SK-N-SH (cell line): ENCODE data around the gene FAM53C. TPM values are rescaled to one million over a fixed set of nuclear protein-coding genes. Genes with fewer than 3 reads are reported as not detected.

Experiments
- CTCF ChIA-PET: fragments of 300-600, 350-600 bp; formaldehyde crosslinking; extraction: SDS; loops from one replicate; lab custom pipeline; 2021; lab: Yijun Ruan, JAX
- POLR2A ChIA-PET: fragments of 350-600 bp; sonication (Branson Sonifier 250); formaldehyde crosslinking; extraction: SDS; loops from one replicate; lab custom pipeline; 2020; ENCODE audit warnings: antibody characterized with exemption, inconsistent platforms; lab: Yijun Ruan, JAX
- DNase-seq: peaks from one replicate; pipeline ENCODE4 v3.0.0; 2012
- H2AFZ ChIP-seq: fragments of 200-600 bp; sonication (generic); 2 replicates; pipeline ENCODE4 v1.8.1; 2016; ENCODE audit warnings: antibody characterized with exemption, mild to moderate bottlenecking, low read depth
- H3F3A ChIP-seq: fragments of 200-600 bp; sonication (generic); replicated peaks from 2 replicates; pipeline ENCODE3; 2016; ENCODE audit warnings: antibody characterized with exemption, mild to moderate bottlenecking; ENCODE audit not compliant: insufficient read depth
- H3K27ac ChIP-seq, 2 experiments: fragments of 200-500 bp in 1 of 2; fragments of 200-600 bp in 1 of 2; sonication (Bioruptor generic) in 1 of 2; sonication (generic), shearing (Covaris generic) in 1 of 2; 2 replicates each; pipeline versions ENCODE4 v1.5.1 to v1.6.1; 2014 to 2016; ENCODE audit warnings: low read depth in 2 of 2, inconsistent platforms in 1 of 2, low read length in 1 of 2, mild to moderate bottlenecking in 1 of 2, mixed read lengths in 1 of 2
- H3K27me3 ChIP-seq: fragments of 200-600 bp; sonication (generic), shearing (Covaris generic); 2 replicates; pipeline ENCODE4 v1.6.1; 2016; ENCODE audit warnings: mixed run types; ENCODE audit not compliant: insufficient read depth
- H3K36me3 ChIP-seq, 2 experiments: fragments of 200-500 bp in 1 of 2; fragments of 200-600 bp in 1 of 2; sonication (Bioruptor generic) in 1 of 2; sonication (generic) in 1 of 2; replicated peaks in 1 of 2; 2 replicates each; pipeline versions ENCODE3 to v1.5.1; 2014 to 2016; ENCODE audit warnings: low read length in 1 of 2, mild to moderate bottlenecking in 1 of 2; ENCODE audit not compliant: insufficient read depth in 2 of 2, control insufficient read depth in 1 of 2
- H3K4me1 ChIP-seq, 2 experiments: fragments of 200-500 bp in 1 of 2; fragments of 200-600 bp in 1 of 2; sonication (Bioruptor generic) in 1 of 2; sonication (generic), shearing (Covaris generic) in 1 of 2; 2 replicates each; pipeline versions ENCODE4 v1.5.1 to v1.6.1; 2014 to 2016; ENCODE audit warnings: low read depth in 1 of 2, low read length in 1 of 2, mixed run types in 1 of 2; ENCODE audit not compliant: insufficient read depth in 2 of 2, control insufficient read depth in 1 of 2
- H3K4me2 ChIP-seq: fragments of 200-600 bp; sonication (generic), shearing (Covaris generic); 2 replicates; pipeline ENCODE4 v1.6.1; 2017; ENCODE audit warnings: mixed run types
- H3K4me3 ChIP-seq, 2 experiments: fragments of 200-500 bp in 1 of 2; fragments of 200-600 bp in 1 of 2; sonication (Bioruptor generic) in 1 of 2; sonication (generic), shearing (Covaris generic) in 1 of 2; 2 replicates each; pipeline versions ENCODE4 v1.5.1 to v1.8.1; 2014 to 2016; ENCODE audit warnings: low read depth in 2 of 2, inconsistent platforms in 1 of 2, low read length in 1 of 2, mild to moderate bottlenecking in 1 of 2, mixed read lengths in 1 of 2, moderate library complexity in 1 of 2
- H3K79me2 ChIP-seq: fragments of 200-600 bp; sonication (generic); 2 replicates; pipeline ENCODE4 v1.8.1; 2017; ENCODE audit warnings: mild to moderate bottlenecking; ENCODE audit not compliant: insufficient read depth
- H3K9ac ChIP-seq: fragments of 200-600 bp; sonication (generic); 2 replicates; pipeline ENCODE4 v1.6.1; 2017; ENCODE audit warnings: mixed run types
- H3K9me2 ChIP-seq: fragments of 200-600 bp; sonication (generic); 2 replicates; pipeline ENCODE4 v1.6.1; 2017; ENCODE audit warnings: mixed run types
- H3K9me3 ChIP-seq: fragments of 200-600 bp; sonication (generic); 2 replicates; pipeline ENCODE4 v1.6.1; 2017; ENCODE audit warnings: mixed run types, mild to moderate bottlenecking, moderate library complexity
- H4K20me1 ChIP-seq: fragments of 200-600 bp; sonication (generic); 2 replicates; pipeline ENCODE4 v1.6.1; 2017; ENCODE audit warnings: mild to moderate bottlenecking, mixed run types; ENCODE audit not compliant: insufficient read depth
- CTCF ChIP-seq: fragments of 200-600 bp; sonication (generic); IDR thresholded peaks from 2 replicates; pipeline ENCODE4 v1.6.1; 2017; ENCODE audit warnings: antibody characterized with exemption, mild to moderate bottlenecking, moderate library complexity
- ELF1 ChIP-seq: IDR thresholded peaks from 2 replicates; pipeline ENCODE4 v1.4.0; 2012
- EP300 ChIP-seq, 2 experiments: IDR thresholded peaks; 2 replicates each; pipeline versions ENCODE4 v1.4.0 to v1.6.1; 2012; ENCODE audit warnings: borderline replicate concordance in 1 of 2, low read depth in 1 of 2, low read length in 1 of 2
- EZH2phosphoT487 ChIP-seq: fragments of 200-600 bp; sonication (generic); IDR thresholded peaks from 2 replicates; pipeline ENCODE4 v1.6.1; 2017; ENCODE audit warnings: low read depth, mixed run types, mild to moderate bottlenecking, antibody characterized with exemption, moderate library complexity, borderline replicate concordance
- FOSL2 ChIP-seq: IDR thresholded peaks from 2 replicates; pipeline ENCODE4 v1.4.0; 2012; ENCODE audit warnings: low read depth, mild to moderate bottlenecking, moderate library complexity, borderline replicate concordance
- FOXM1 ChIP-seq: IDR thresholded peaks from 2 replicates; pipeline ENCODE4 v1.4.0; 2012; ENCODE audit warnings: low read depth, mild to moderate bottlenecking
- IRF3 ChIP-seq: fragments of 150-350 bp; IDR thresholded peaks from 2 replicates; pipeline ENCODE4 v1.6.1; 2016; ENCODE audit warnings: mild to moderate bottlenecking, low read depth, low read length
- JUND ChIP-seq: IDR thresholded peaks from 2 replicates; pipeline ENCODE4 v1.4.0; 2012
- MXI1 ChIP-seq: IDR thresholded peaks from 2 replicates; pipeline ENCODE4 v1.6.1; 2012; ENCODE audit warnings: mild to moderate bottlenecking, low read depth, low read length, improper control_type of control experiment
- NFIC ChIP-seq: IDR thresholded peaks from 2 replicates; pipeline ENCODE4 v1.4.0; 2012; ENCODE audit warnings: borderline replicate concordance
- NRF1 ChIP-seq: IDR thresholded peaks from 2 replicates; pipeline ENCODE4 v1.6.1; 2012; ENCODE audit warnings: low read depth, mild to moderate bottlenecking, low read length
- PBX3 ChIP-seq: IDR thresholded peaks from 2 replicates; pipeline ENCODE4; 2012
- RAD21 ChIP-seq: IDR thresholded peaks from 2 replicates; pipeline ENCODE4 v1.6.1; 2012; ENCODE audit warnings: mild to moderate bottlenecking, low read length
- RFX5 ChIP-seq: IDR thresholded peaks from 2 replicates; pipeline ENCODE4 v1.6.1; 2012; ENCODE audit warnings: mild to moderate bottlenecking, improper control_type of control experiment, low read length
- RXRA ChIP-seq: IDR thresholded peaks from 2 replicates; pipeline ENCODE4 v1.4.0; 2012; ENCODE audit warnings: low read depth, mild to moderate bottlenecking, borderline replicate concordance
- SIN3A ChIP-seq: IDR thresholded peaks from 2 replicates; pipeline ENCODE4 v1.6.1; 2012; ENCODE audit warnings: low read depth, mild to moderate bottlenecking, low read length, moderate library complexity, borderline replicate concordance
- TEAD4 ChIP-seq: IDR thresholded peaks from 2 replicates; pipeline ENCODE4 v1.4.0; 2012; ENCODE audit warnings: mild to moderate bottlenecking, borderline replicate concordance; ENCODE audit not compliant: insufficient read depth
- USF1 ChIP-seq: IDR thresholded peaks from 2 replicates; pipeline ENCODE4 v1.4.0; 2012; ENCODE audit warnings: low read depth, borderline replicate concordance
- USF2 ChIP-seq: fragments of 150-350 bp; IDR thresholded peaks from 2 replicates; pipeline ENCODE4 v1.6.1; 2017; ENCODE audit warnings: antibody characterized with exemption, low read length, low read depth, borderline replicate concordance
- WGBS: methylation state at CpG from one replicate; pipeline ENCODE4 v1.1.6; 2017; ENCODE audit warnings: low lambda C conversion rate; 5-methylcytosine and 5-hydroxymethylcytosine counted together
- polyA plus RNA-seq, 3 experiments: library from polyadenylated mRNA; depleted of rRNA; stranded (reverse); fragments of >200 nt; gene quantifications; 2 replicates each; pipeline ENCODE4 v1.2.3, GENCODE V29; 2012
- TF ChIP-seq, protein P1 (sequence below): IDR thresholded peaks from 2 replicates; pipeline ENCODE4 v1.4.0; 2012; ENCODE audit warnings: low read depth

The FAM53C gene
- polyA plus RNA-seq, 1 of the 3 experiments (the other 2 are of a cell fraction): 14.5 TPM

GRCh38 chr5:138372653-138373052 lies 34.6 kb downstream of the FAM53C start:
- DNase-seq: no peak
- no peaks in the 10 kb centered on the region; a peak in 1 of 4 replicates for H3K4me1 ChIP-seq
- H3K36me3 ChIP-seq: peaks cover 16 to 34% of the 10 kb centered on the region in 2 experiments
- peaks cover 30% of the 10 kb centered on the region for H4K20me1 ChIP-seq
- no peaks in the 10 kb centered on the region for H3K9me2 ChIP-seq
- POLR2A ChIA-PET: no interaction called here
- no peaks in the 10 kb centered on the region for H3K27me3 ChIP-seq
- H2AFZ ChIP-seq: no peak overlapping the region
- 81% methylated on average over 5 of the region's 5 CpGs for WGBS
- peaks cover 6% of the 10 kb centered on the region for H3F3A ChIP-seq
- TF ChIP-seq NRF1: no peak
- no peak for TF ChIP-seq USF2
- no peak for TF ChIP-seq RXRA
- TF ChIP-seq IRF3: no peak
- no peak for TF ChIP-seq EP300 (IDR thresholded peaks at IDR 0.05; ENCODE audit: borderline replicate concordance in 1 of 2, low read depth in 1 of 2, low read length in 1 of 2)
- TF ChIP-seq PBX3: no peak
- no peak for TF ChIP-seq SIN3A
- no peak for TF ChIP-seq JUND
- TF ChIP-seq, all 33 proteins: peak for 0
- no peak overlapping the region for H3K27ac ChIP-seq
- CTCF ChIA-PET: interaction anchor here (0.8 to 8.2 kb wide), 4 partner anchors 9 to 131 kb away, joined by 3 to 93 read pairs (median 3); partner anchors contain the start of gene KDM3B
- H3K4me3 ChIP-seq: no peak overlapping the region
- H3K9me3 ChIP-seq: no peaks in the 10 kb centered on the region
- peaks cover 74% of the 10 kb centered on the region for H3K79me2 ChIP-seq
- H3K9ac ChIP-seq: no peak overlapping the region
- no peak overlapping the region for H3K4me2 ChIP-seq

DNA sequence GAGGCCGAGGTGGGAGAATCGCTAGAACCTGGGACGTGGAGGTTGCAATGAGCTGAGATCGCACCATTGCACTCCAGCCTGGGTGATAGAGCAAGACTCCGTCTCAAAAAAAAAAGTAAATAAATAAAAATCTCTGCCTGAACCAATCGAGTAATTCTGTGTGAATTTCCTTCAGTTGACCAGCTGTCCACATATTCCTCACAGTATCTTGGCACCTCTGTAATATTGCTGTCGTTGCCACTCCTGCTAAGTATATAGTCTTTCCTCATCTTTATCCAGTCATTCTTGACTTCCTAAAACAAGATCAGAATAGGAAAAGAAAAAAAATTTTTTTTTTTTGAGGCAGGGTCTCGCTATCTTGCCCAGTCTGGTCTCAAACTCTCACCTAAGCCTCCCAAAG lies 44.3 kb downstream of the FAM53C start:
- no peaks in the 10 kb centered on the region for H3K79me2 ChIP-seq
- 94% methylated on average over 8 of the region's 8 CpGs for WGBS
- H3K9ac ChIP-seq: no peak overlapping the region
- POLR2A ChIA-PET: interaction anchor here (0.6 kb wide), 1 partner anchor 20 kb away, joined by 3 read pairs; no protein-coding TSS in a partner anchor
- H3K4me3 ChIP-seq: no peak overlapping the region
- H3K36me3 ChIP-seq: peaks cover 54 to 61% of the 10 kb centered on the region in 2 experiments
- no peaks in the 10 kb centered on the region for H3K9me2 ChIP-seq
- no peaks in the 10 kb centered on the region for H3K9me3 ChIP-seq
- no peaks in the 10 kb centered on the region for H3K27me3 ChIP-seq
- CTCF ChIA-PET: interaction anchor here (1.1 to 1.6 kb wide), 3 partner anchors 10 to 28 kb away, joined by 3 to 8 read pairs (median 4); no protein-coding TSS in a partner anchor
- H3F3A ChIP-seq: no peaks in the 10 kb centered on the region
- no peak for DNase-seq
- H4K20me1 ChIP-seq: no peaks in the 10 kb centered on the region
- H2AFZ ChIP-seq: no peak overlapping the region
- peaks cover 0 to 5% of the 10 kb centered on the region in 2 experiments; a peak in 1 of 4 replicates for H3K4me1 ChIP-seq
- H3K4me2 ChIP-seq: no peak overlapping the region
- H3K27ac ChIP-seq: no peak overlapping the region
- TF ChIP-seq RFX5 (no peak), CTCF (no peak), USF1 (no peak), FOSL2 (no peak), EZH2phosphoT487 (no peak), NFIC (no peak), ELF1 (no peak), FOXM1 (no peak), TEAD4 (no peak), RAD21 (no peak), MXI1 (no peak)
- TF ChIP-seq, protein P1, sequence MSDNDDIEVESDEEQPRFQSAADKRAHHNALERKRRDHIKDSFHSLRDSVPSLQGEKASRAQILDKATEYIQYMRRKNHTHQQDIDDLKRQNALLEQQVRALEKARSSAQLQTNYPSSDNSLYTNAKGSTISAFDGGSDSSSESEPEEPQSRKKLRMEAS: no peak
